ENCODE data around the gene GAB1. TPM values are rescaled to one million over a fixed set of nuclear protein-coding genes. Genes with fewer than 3 reads are reported as not detected.

GAB1 gene
- total RNA-seq, 1 donor from 2014 or later: 32.6 TPM

GRCh38 chr4:143343276-143343831 is 6.7 kb downstream of the GAB1 start:
- no peak for TF ChIP-seq CTCF (IDR thresholded peaks at IDR 0.05)
- H3K9me3 Mint-ChIP-seq (ENCODE audit: unreplicated experiment): no peaks in the 10 kb centered on the region
- DNase-seq (ENCODE audit: extremely low spot score, unreplicated experiment): no peak
- no peaks in the 10 kb centered on the region for H3K27me3 Mint-ChIP-seq (ENCODE audit: unreplicated experiment)
- peaks cover 2% of the 10 kb centered on the region for H3K36me3 Mint-ChIP-seq (ENCODE audit: unreplicated experiment)
- H3K4me1 Mint-ChIP-seq (ENCODE audit: unreplicated experiment): peaks cover 75% of the 10 kb centered on the region
- H3K27ac Mint-ChIP-seq (ENCODE audit: unreplicated experiment): peak overlapping the region; percentile 64
- no peak overlapping the region for H3K4me3 Mint-ChIP-seq (ENCODE audit: unreplicated experiment)

- Mint-ChIP-seq H3K4me1 (ENCODE audit: unreplicated experiment) (peaks cover 70% of the 10 kb centered on the region), H3K9me3 (ENCODE audit: unreplicated experiment) (no peaks in the 10 kb centered on the region), H3K27me3 (ENCODE audit: unreplicated experiment) (no peaks in the 10 kb centered on the region), H3K4me3 (ENCODE audit: unreplicated experiment) (no peak overlapping the region), H3K27ac (ENCODE audit: unreplicated experiment) (peak overlapping the region; percentile 64), H3K36me3 (ENCODE audit: unreplicated experiment) (no peaks in the 10 kb centered on the region)
- no peak for TF ChIP-seq CTCF (IDR thresholded peaks at IDR 0.05)
- DNase-seq (ENCODE audit: extremely low spot score, unreplicated experiment): no peak
These were observed 7.4 kb downstream of the GAB1 start for GRCh38 chr4:143344041-143344440.

- TF ChIP-seq CTCF (IDR thresholded peaks at IDR 0.05): no peak
- Mint-ChIP-seq H3K27ac (ENCODE audit: unreplicated experiment) (peak overlapping the region; percentile 76), H3K27me3 (ENCODE audit: unreplicated experiment) (no peaks in the 10 kb centered on the region), H3K36me3 (ENCODE audit: unreplicated experiment) (no peaks in the 10 kb centered on the region), H3K4me1 (ENCODE audit: unreplicated experiment) (peaks cover 63% of the 10 kb centered on the region), H3K4me3 (ENCODE audit: unreplicated experiment) (no peak overlapping the region), H3K9me3 (ENCODE audit: unreplicated experiment) (no peaks in the 10 kb centered on the region)
- no peak for DNase-seq (ENCODE audit: extremely low spot score, unreplicated experiment)
These were observed 8.1 kb downstream of the GAB1 start for GRCh38 chr4:143344774-143345173.

GRCh38 chr4:143345356-143345755 is 8.7 kb downstream of the GAB1 start:
- Mint-ChIP-seq H3K27ac (ENCODE audit: unreplicated experiment) (peak overlapping the region; percentile 76), H3K4me1 (ENCODE audit: unreplicated experiment) (peaks cover 60% of the 10 kb centered on the region), H3K4me3 (ENCODE audit: unreplicated experiment) (peak overlapping the region; percentile 31), H3K27me3 (ENCODE audit: unreplicated experiment) (no peaks in the 10 kb centered on the region), H3K36me3 (ENCODE audit: unreplicated experiment) (no peaks in the 10 kb centered on the region), H3K9me3 (ENCODE audit: unreplicated experiment) (no peaks in the 10 kb centered on the region)
- no peak for TF ChIP-seq CTCF (IDR thresholded peaks at IDR 0.05)
- DNase-seq (ENCODE audit: extremely low spot score, unreplicated experiment): no peak

GRCh38 chr4:143346206-143346605 is 9.5 kb downstream of the GAB1 start:
- H3K4me3 Mint-ChIP-seq (ENCODE audit: unreplicated experiment): no peak overlapping the region
- no peaks in the 10 kb centered on the region for H3K9me3 Mint-ChIP-seq (ENCODE audit: unreplicated experiment)
- H3K4me1 Mint-ChIP-seq (ENCODE audit: unreplicated experiment): peaks cover 56% of the 10 kb centered on the region
- no peak for TF ChIP-seq CTCF (IDR thresholded peaks at IDR 0.05)
- no peaks in the 10 kb centered on the region for H3K36me3 Mint-ChIP-seq (ENCODE audit: unreplicated experiment)
- H3K27me3 Mint-ChIP-seq (ENCODE audit: unreplicated experiment): no peaks in the 10 kb centered on the region
- H3K27ac Mint-ChIP-seq (ENCODE audit: unreplicated experiment): peak overlapping the region; percentile 76
- no peak for DNase-seq (ENCODE audit: extremely low spot score, unreplicated experiment)

Data from osteocyte (in vitro differentiated cells).